Head of caudate nucleus (tissue), 42 donors: Measurements from ENCODE around the gene TCF25.
"Not testable (repeated sequence)": the region's sequence is repeated elsewhere in the genome, so short reads cannot be mapped to it uniquely, and the experiment has no call there.

Experiments used
- DNase-seq, 42 donors: peaks; one replicate each; pipeline versions ENCODE4 v3.0.0 to v3.0.0-alpha.2; 2020 to 2021; ENCODE audit warnings: mixed read lengths in 7 of 42
- intact Hi-C: fragments of 100-400 bp; cut with DNase I; formaldehyde crosslinking; loops from one replicate; pipeline ENCODE4 v1.15.0; 2022

The TCF25 gene

DNA sequence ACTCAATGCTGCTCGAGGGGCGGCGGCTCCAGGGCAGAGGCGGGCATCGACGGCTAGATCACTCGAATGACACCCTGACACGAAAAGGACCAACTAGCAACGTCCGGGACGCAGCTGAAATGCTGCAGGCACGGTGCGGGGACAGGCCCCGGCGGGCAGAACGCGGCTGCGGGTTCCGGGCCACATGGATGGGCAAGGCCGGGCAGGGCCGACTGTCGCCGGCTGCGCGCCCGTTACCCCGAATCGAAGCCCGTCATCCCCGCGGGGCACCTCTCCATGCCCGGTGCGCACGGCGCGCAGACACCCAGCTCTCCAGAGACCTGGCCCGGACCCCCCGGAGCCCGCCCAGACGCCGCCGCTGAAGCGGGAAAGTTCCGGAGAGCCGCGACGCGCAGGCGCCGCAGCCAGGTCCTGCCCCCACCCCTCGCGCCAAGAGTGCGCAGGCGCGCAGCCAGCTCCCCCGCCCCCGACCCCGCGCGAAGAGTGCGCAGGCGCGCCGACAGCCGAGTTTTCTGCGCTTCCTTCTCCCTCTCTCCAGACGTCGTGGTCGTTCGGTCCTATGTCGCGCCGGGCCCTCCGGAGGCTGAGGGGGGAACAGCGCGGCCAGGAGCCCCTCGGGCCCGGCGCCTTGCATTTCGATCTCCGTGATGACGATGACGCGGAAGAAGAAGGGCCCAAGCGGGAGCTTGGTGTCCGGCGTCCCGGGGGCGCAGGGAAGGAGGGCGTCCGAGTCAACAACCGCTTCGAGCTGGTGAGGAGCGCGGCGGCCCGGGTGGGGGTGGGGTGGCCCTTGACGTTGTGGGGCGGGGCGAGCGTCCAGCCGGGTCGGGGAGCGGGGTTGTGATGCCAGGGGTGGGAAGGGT, at the start of gene TCF25:
TCF25 (plus strand) TSS at position 484 of the 863 bp plus-strand sequence; CDS start at position 560, 76 bp downstream.
- intact Hi-C loops, result no loop called here

GRCh38 chr16:89823824-89824148, 49.6 kb upstream of the TCF25 start:
- intact Hi-C loops, DNase-seq: not testable (repeated sequence)

More for the DNA sequence above, at the start of gene TCF25:
- peak; percentile 30 to 91 (median 80) for DNase-seq

GRCh38 chr16:89826531-89827382, 46.6 kb upstream of the TCF25 start:
- intact Hi-C loops, result no loop called here

GRCh38 chr16:89827383-89828198, 45.8 kb upstream of the TCF25 start:
- intact Hi-C loops, result no loop called here
- DNase-seq, result peak in 31 of 42 donors; percentile 5 to 59 (median 27)

More at GRCh38 chr16:89826531-89827382, 46.6 kb upstream of the TCF25 start:
- no peak for DNase-seq

DNA sequence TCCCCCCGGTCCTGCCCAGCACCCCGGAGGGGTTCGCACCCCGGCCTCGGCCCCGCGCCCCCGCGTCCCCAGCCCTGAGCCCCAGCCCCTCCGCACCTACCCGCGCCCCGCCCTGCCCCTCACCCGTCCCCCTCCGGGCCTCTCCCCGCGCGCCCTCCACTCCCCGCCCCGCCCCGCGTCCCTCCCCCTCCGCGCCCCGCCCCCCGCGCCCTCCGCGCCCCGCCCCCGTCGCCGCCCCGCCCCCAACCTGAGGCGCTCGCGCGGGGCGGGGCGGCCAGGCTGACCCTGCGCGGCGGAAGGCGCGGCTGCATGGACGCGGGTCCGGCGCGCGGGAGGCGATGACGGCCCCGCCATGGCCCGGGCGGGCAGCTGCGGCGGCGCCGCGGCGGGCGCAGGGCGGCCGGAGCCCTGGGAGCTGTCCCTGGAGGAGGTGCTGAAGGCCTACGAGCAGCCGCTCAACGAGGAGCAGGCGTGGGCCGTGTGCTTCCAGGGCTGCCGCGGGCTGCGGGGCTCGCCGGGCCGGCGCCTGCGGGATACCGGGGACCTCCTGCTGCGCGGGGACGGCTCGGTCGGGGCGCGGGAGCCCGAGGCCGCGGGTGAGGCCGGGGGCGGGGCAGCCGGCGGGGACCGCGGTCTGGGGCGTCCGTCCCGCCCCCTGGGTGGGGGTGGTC, 45.1 kb upstream of the TCF25 start, which contains the start of gene SPIRE2:
SPIRE2 (plus strand) TSS at position 277 of the 671 bp plus-strand sequence; CDS start at position 353, 76 bp downstream.
- peak in 40 of 42 donors; percentile 18 to 82 (median 66) for DNase-seq

DNA sequence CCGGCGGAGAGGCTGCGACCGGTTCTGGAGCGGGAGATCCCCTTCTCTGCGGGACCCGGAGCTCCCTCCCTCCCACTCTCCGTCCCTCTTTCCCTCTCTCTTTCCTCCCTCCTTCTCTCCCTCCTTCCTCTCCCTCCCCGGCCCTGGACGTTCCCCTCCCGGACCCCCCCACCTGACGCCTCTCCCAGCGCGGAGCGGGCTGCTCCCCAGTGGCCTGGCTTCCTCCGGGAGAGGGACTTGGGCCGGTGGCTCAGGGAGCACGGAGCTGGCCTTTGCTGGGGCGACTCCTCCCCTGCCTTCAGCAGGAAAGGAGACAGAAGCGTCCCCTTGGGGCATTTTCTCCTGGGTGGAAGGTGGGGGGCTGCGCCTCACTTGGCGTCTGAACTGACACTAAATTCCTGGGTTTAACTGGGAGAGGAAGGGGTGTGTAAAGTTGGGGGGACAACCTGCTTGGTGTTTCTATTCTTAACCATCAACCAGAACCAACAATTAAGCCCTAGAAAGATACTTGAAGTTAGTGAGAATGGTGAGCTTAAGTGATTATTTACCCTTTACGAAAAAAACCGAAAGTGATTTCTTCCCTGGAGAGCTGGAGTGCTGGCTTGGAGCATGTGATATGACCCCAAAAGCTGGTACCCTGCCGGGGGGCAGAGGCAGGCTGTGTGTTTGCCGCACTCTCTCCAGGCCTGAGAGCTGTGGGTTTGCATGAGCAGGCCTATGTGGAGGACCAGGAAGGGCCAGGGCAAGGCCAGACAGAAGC, 44.3 kb upstream of the TCF25 start:
- intact Hi-C loops, result no loop called here
- peak in 3 of 42 donors; percentile 10 to 47 (median 21) for DNase-seq

More for the DNA sequence above, 45.1 kb upstream of the TCF25 start, which contains the start of gene SPIRE2:
- intact Hi-C loops, result no loop called here

GRCh38 chr16:89829630-89830437, 43.6 kb upstream of the TCF25 start:
- intact Hi-C loops, result no loop called here
- DNase-seq, result peak in 1 of 42 donors; percentile 29

DNA sequence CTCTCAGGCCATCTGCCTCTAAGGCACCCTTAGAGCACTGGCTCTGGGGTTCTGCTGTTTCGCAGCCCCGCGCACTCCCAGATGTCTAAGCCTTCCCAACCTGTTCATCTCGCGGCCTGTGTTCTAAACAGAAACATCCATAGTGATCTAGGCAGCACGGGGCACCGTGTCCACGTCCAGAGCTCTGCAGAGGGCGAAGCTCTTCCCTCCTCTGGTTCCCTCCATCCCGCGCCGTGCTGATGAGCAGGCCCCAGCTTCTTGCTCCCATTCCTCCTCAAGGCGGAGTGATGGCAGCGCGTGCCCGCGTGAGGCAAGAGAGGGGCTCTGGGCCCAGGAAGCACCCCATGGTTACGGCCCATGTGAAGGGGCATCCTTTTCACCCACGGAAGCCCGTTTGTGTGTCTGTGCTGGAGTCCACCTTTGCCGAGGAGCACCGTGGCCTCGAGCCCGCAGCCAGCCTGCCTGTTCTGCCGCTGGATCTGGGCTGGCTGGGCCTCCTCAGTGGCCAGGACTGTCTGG, 41.5 kb upstream of the TCF25 start:
- intact Hi-C loops, result no loop called here
- no peak for DNase-seq

GRCh38 chr16:89833664-89834363, 39.6 kb upstream of the TCF25 start:
- intact Hi-C loops, DNase-seq: not testable (repeated sequence)

DNA sequence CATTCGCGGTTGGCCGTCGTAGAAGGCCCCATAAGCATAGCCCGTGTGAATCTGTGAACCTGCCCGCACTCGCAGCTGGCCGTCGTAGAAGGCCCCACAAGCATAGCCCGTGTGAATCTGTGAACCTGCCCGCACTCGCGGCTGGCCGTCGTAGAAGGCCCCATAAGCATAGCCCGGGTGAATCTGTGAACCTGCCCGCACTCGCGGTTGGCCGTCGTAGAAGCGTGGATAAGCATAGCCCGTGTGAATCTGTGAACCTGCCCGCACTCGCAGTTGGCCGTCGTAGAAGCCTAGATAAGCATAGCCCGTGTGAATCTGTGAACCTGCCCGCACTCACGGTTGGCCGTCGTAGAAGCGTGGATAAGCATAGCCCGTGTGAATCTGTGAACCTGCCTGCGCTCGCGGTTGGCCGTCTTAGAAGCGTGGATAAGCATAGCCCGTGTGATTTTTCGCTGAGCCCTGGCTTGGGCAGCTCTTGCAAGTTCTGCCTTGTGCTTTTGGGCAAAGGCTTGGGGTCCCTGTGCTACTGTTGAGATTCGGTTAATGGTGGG, 38.5 kb upstream of the TCF25 start:
- intact Hi-C loops, DNase-seq: not testable (repeated sequence)

DNA sequence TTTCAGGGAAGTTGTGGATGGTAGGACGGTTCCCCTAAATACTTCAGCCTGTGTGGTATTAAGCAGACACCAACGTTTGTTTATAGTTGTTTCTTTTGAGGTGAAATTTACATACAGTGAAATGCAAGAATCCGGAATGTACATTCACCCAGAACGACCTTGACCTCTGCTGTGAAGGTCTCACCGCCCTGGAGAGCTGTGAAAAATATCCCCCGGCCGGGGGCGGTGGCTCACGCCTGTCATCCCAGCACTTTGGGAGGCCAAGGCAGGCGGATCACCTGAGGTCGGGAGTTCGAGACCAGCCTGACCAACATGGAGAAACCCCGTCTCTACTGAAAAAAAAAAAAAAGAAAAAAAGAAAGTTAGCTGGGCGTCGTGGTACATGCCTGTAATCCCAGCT, 36.9 kb upstream of the TCF25 start:
- intact Hi-C loops, DNase-seq: not testable (repeated sequence)

DNA sequence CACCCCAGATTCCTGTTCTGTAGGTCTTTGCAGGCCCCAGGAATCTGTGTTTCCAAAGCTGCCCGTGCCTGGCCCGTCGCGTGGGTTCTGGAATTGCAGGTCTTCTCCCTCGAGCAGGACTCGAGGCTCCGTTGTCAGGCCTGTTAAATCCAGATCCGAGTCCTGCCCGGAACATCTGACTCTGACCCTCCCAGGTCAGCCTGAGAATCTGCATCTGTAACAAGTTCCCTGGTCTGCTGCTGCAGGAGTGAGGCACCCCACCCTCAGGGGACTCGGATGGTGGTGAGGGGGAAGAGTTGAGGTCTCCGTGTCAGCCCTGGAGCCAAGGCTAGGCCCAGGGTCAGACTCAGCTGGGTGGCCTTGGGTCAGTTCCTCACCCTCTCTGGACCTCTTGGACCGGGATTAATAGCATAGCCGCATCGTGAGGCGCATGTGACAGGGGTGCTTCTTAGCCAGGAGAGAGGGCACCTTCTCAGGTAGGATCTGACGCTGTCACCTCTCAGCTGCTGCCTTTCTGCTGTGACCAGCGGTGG, 36.3 kb upstream of the TCF25 start:
- intact Hi-C loops, result no loop called here
- DNase-seq, result no peak

GRCh38 chr16:89841275-89841674, 32.1 kb upstream of the TCF25 start:
- DNase-seq, result no peak
- intact Hi-C loops, result no loop called here

DNA sequence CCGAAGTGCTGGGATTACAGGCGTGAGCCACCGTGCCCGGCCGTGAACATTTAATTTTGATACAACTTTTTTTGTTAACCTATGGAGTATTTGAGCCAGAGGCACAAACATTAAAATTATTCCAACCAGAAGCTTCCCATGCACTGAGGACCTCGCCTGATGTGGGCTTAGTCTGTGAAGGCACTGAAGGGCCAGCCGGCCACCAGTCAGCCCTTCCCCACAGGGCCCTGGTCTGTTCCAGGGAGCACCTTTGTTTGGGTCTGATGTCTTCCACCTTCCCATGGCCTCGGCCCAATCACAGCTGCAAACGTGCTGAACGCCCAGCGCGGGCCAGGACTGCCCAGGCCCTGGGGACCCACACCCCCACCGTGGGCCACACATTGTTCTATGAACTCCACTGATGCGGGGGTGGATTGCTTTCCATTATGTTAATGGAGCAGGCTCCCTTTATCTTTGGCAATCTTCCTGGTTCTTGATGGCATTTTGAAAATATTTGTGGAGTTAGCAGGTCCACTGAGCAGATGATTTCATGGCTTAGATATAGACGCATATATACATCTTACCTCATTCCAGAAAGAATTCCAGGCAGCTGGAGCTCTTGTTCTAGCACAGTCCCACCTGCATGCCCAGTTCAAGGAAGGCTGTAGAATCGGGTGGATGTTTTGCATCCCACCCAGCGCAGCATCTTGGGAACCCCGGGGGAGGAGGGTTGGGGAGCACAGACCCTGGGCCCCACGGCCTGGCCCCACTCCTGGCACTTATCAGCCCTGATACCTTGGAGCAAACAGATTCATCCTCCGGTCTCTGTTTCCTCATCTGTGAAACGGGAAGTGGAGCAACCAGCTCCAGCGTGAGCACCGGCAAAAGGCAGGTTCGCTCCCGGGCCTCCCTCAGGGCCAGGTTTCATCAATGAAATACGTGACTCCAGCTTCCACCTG, 30.7 kb upstream of the TCF25 start:
- intact Hi-C loops, result no loop called here
- DNase-seq, result no peak
